ENCODE data around the gene HRCT1. TPM values are rescaled to one million over a fixed set of nuclear protein-coding genes. Genes with fewer than 3 reads are reported as not detected.

The HRCT1 gene
- total and polyA plus RNA-seq, 2 experiments from 2014 or later, result not detected

DNA sequence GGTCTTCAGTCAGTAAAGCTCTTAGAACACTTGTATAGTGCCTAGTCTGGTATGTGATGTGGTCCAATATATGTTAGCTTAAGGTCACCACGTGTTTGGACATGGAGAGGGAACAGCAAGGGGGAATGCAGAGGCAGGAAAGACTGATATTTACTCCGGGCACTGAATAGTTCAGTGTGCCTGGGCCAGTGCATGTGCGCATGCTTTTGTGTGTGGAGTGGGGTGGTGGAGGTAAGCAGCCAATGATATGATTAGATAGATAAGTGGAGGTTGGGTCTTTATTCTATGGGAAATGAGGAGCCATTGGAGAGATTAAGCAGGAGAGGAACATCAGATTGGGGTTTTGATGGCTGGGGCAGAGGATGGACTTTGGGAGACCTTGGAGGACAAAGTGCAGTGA lies 49.8 kb upstream of the HRCT1 start:
- no peaks in the 10 kb centered on the region for H3K36me3 Mint-ChIP-seq (ENCODE audit: low read depth)
- H3K4me3 Mint-ChIP-seq, result no peak overlapping the region
- Histone ChIP-seq H3F3A (replicated peaks; ENCODE audit: low read depth) (no peaks in the 10 kb centered on the region), H3K4me3 (no peak overlapping the region), H3K27ac (ENCODE audit: low read depth) (no peak overlapping the region), H4K20me1 (replicated peaks; ENCODE audit: insufficient read depth) (no peaks in the 10 kb centered on the region), H3K9me2 (ENCODE audit: insufficient read depth) (no peaks in the 10 kb centered on the region), H2AFZ (no peak overlapping the region), H3K4me1 (ENCODE audit: insufficient read depth) (no peaks in the 10 kb centered on the region), H3K36me3 (ENCODE audit: insufficient read depth) (no peaks in the 10 kb centered on the region), H3K4me2 (no peak overlapping the region), H3K27me3 (ENCODE audit: insufficient read depth) (no peaks in the 10 kb centered on the region), H3K79me2 (replicated peaks; ENCODE audit: insufficient read depth) (no peaks in the 10 kb centered on the region)
- peaks cover 4% of the 10 kb centered on the region; the same call in 2 of the 3 replicates for H3K4me1 Mint-ChIP-seq
- DNase-seq (ENCODE audit: low spot score) (no peak), ATAC-seq (no peak)
- no peak overlapping the region for H3K27ac Mint-ChIP-seq
- H3K27me3 Mint-ChIP-seq (ENCODE audit: insufficient read depth, low read depth, poor library complexity), result peaks cover 11% of the 10 kb centered on the region
- no peaks in the 10 kb centered on the region for H3K9me3 Mint-ChIP-seq
- TF ChIP-seq EZH2phosphoT487 (IDR thresholded peaks at IDR 0.05; ENCODE audit: unreplicated experiment) (no peak), STAT1 (IDR thresholded peaks at IDR 0.05; ENCODE audit: unreplicated experiment) (no peak), POLR2AphosphoS5 (IDR thresholded peaks at IDR 0.05; ENCODE audit: low read depth) (no peak), ZNF114 (CRISPR knock-in tag; IDR thresholded peaks at IDR 0.05) (no peak), ZNF331 (CRISPR knock-in tag; IDR thresholded peaks at IDR 0.05; ENCODE audit: low read depth) (no peak), JUNB (IDR thresholded peaks at IDR 0.05; ENCODE audit: unreplicated experiment) (no peak), EZH2 (IDR thresholded peaks at IDR 0.05; ENCODE audit: low read depth, unreplicated experiment) (no peak), CREB1 (CRISPR knock-in tag; IDR thresholded peaks at IDR 0.05; ENCODE audit: low read depth) (no peak)
- TF ChIP-seq, protein P1, sequence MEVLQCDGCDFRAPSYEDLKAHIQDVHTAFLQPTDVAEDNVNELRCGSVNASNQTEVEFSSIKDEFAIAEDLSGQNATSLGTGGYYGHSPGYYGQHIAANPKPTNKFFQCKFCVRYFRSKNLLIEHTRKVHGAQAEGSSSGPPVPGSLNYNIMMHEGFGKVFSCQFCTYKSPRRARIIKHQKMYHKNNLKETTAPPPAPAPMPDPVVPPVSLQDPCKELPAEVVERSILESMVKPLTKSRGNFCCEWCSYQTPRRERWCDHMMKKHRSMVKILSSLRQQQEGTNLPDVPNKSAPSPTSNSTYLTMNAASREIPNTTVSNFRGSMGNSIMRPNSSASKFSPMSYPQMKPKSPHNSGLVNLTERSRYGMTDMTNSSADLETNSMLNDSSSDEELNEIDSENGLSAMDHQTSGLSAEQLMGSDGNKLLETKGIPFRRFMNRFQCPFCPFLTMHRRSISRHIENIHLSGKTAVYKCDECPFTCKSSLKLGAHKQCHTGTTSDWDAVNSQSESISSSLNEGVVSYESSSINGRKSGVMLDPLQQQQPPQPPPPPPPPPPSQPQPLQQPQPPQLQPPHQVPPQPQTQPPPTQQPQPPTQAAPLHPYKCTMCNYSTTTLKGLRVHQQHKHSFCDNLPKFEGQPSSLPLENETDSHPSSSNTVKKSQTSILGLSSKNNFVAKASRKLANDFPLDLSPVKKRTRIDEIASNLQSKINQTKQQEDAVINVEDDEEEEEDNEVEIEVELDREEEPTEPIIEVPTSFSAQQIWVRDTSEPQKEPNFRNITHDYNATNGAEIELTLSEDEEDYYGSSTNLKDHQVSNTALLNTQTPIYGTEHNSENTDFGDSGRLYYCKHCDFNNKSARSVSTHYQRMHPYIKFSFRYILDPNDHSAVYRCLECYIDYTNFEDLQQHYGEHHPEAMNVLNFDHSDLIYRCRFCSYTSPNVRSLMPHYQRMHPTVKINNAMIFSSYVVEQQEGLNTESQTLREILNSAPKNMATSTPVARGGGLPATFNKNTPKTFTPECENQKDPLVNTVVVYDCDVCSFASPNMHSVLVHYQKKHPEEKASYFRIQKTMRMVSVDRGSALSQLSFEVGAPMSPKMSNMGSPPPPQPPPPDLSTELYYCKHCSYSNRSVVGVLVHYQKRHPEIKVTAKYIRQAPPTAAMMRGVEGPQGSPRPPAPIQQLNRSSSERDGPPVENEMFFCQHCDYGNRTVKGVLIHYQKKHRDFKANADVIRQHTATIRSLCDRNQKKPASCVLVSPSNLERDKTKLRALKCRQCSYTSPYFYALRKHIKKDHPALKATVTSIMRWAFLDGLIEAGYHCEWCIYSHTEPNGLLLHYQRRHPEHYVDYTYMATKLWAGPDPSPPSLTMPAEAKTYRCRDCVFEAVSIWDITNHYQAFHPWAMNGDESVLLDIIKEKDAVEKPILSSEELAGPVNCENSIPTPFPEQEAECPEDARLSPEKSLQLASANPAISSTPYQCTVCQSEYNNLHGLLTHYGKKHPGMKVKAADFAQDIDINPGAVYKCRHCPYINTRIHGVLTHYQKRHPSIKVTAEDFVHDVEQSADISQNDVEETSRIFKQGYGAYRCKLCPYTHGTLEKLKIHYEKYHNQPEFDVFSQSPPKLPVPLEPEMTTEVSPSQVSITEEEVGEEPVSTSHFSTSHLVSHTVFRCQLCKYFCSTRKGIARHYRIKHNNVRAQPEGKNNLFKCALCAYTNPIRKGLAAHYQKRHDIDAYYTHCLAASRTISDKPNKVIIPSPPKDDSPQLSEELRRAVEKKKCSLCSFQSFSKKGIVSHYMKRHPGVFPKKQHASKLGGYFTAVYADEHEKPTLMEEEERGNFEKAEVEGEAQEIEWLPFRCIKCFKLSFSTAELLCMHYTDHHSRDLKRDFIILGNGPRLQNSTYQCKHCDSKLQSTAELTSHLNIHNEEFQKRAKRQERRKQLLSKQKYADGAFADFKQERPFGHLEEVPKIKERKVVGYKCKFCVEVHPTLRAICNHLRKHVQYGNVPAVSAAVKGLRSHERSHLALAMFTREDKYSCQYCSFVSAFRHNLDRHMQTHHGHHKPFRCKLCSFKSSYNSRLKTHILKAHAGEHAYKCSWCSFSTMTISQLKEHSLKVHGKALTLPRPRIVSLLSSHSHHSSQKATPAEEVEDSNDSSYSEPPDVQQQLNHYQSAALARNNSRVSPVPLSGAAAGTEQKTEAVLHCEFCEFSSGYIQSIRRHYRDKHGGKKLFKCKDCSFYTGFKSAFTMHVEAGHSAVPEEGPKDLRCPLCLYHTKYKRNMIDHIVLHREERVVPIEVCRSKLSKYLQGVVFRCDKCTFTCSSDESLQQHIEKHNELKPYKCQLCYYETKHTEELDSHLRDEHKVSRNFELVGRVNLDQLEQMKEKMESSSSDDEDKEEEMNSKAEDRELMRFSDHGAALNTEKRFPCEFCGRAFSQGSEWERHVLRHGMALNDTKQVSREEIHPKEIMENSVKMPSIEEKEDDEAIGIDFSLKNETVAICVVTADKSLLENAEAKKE (CRISPR knock-in tag; IDR thresholded peaks at IDR 0.05), result no peak
- TF ChIP-seq, protein P2, sequence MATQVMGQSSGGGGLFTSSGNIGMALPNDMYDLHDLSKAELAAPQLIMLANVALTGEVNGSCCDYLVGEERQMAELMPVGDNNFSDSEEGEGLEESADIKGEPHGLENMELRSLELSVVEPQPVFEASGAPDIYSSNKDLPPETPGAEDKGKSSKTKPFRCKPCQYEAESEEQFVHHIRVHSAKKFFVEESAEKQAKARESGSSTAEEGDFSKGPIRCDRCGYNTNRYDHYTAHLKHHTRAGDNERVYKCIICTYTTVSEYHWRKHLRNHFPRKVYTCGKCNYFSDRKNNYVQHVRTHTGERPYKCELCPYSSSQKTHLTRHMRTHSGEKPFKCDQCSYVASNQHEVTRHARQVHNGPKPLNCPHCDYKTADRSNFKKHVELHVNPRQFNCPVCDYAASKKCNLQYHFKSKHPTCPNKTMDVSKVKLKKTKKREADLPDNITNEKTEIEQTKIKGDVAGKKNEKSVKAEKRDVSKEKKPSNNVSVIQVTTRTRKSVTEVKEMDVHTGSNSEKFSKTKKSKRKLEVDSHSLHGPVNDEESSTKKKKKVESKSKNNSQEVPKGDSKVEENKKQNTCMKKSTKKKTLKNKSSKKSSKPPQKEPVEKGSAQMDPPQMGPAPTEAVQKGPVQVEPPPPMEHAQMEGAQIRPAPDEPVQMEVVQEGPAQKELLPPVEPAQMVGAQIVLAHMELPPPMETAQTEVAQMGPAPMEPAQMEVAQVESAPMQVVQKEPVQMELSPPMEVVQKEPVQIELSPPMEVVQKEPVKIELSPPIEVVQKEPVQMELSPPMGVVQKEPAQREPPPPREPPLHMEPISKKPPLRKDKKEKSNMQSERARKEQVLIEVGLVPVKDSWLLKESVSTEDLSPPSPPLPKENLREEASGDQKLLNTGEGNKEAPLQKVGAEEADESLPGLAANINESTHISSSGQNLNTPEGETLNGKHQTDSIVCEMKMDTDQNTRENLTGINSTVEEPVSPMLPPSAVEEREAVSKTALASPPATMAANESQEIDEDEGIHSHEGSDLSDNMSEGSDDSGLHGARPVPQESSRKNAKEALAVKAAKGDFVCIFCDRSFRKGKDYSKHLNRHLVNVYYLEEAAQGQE (IDR thresholded peaks at IDR 0.05; ENCODE audit: unreplicated experiment), result no peak
- TF ChIP-seq, protein P3, sequence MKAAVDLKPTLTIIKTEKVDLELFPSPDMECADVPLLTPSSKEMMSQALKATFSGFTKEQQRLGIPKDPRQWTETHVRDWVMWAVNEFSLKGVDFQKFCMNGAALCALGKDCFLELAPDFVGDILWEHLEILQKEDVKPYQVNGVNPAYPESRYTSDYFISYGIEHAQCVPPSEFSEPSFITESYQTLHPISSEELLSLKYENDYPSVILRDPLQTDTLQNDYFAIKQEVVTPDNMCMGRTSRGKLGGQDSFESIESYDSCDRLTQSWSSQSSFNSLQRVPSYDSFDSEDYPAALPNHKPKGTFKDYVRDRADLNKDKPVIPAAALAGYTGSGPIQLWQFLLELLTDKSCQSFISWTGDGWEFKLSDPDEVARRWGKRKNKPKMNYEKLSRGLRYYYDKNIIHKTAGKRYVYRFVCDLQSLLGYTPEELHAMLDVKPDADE (IDR thresholded peaks at IDR 0.05), result no peak
